ENCODE measurements around the gene GGA2.
A peak's percentile ranks its signal among the peaks of the same experiment; 100 is the strongest.
"Not testable (repeated sequence)": the region's sequence is repeated elsewhere in the genome, so short reads cannot be mapped to it uniquely, and the experiment has no call there.

Gene GGA2

DNA sequence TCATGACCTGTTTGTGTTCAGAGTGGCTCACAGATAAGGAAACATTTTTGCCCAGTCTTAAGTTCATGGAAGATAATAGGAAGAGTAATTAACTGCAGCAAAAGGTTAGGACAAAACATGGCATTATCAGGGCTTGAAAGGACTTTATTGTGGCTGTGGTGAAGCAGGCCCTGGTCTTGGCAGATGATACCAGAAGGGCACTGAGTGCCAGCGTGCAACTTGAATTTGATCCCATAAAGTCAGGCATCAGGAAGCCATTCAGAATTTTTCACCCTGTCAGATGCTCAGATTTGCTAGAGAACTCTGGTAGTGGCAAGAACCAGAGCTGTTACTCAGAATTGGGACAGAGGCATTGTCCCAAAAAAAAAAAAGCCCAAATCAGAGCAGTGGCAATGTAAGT is 46.1 kb downstream of the GGA2 start:
- DNase-seq = no peak

DNA sequence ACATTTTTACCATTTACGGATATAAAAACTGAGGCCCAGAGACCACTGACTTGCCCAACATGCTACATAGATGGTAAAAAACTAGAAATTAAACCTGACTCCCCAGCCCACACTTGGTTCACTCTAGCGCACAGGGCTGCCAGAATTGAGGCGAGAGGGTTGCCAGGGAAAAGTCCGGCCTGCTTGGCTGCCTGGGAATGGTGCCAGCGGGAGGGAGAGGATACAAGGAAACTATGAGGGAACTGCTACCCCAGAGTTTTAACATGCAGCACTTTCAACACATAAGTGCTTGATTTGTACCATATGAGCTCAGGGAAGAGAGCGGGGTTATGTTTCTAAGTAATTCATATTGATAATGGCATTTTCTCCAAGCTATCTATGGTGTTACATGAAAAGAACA is 47.3 kb downstream of the GGA2 start:
- not testable (repeated sequence) for DNase-seq

- no peak for DNase-seq
Observed at GRCh38 chr16:23453338-23454052, 56.8 kb downstream of the GGA2 start.

DNA sequence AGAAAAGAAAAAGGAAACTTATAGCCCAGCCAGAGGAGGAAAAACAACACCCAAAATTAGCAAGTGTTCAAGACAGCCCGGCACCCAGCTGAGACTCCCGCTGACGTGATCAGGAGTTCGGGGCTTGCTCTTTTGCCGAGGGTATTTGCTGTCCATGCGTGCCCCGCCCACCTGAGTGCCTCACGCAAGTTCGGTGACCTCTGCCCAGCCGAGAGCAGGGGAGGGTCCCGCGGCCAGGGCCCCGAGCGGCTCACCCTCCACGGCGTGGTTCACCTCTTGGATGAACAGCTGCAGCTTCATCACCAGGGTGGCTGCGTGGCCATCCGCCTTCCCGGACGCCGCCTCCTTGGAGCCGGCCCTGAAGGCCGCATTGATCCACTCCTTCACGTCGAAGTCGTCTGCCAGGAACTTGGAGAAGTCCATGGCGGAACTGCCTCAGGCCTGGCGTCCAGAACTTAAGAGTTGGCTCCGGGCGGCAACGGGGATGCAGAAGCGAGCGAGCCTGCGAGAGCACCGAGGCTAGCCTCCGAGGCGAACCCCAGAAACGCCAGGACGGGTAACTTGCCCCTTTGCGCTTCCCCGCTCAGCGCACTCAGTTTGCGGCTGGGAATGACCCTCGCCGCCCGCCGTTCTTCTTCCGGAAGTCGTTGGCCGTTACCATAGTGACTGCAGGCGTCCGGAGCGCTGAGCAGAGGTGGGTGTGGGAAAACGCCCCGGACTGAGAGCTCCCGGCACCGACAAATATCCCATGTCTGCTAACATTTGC is 57.5 kb downstream of the GGA2 start, which contains the start of gene COG7:
Gene COG7 (minus strand): TSS at position 618 of the 766 bp plus-strand sequence. CDS start 195 bp downstream, at position 423.
- peak; percentile 79 to 88 for DNase-seq

DNA sequence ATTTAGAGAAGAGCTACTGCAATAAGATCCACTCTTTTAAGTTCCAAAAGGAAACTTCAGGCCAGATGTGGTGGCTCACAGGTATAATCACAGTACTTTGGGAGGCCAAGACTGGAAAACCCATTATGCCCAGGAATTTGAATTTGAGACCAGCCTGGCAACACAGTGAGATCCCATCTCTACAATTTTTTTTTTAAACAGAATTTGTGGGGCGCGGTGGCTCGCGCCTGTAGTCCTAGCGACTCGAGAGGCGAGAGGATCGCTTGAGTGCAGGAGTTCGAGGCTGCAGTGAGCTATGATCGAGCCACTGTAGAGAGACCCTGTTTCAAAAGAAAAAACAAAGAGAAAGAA is 58.1 kb downstream of the GGA2 start:
- no peak for DNase-seq

DNA sequence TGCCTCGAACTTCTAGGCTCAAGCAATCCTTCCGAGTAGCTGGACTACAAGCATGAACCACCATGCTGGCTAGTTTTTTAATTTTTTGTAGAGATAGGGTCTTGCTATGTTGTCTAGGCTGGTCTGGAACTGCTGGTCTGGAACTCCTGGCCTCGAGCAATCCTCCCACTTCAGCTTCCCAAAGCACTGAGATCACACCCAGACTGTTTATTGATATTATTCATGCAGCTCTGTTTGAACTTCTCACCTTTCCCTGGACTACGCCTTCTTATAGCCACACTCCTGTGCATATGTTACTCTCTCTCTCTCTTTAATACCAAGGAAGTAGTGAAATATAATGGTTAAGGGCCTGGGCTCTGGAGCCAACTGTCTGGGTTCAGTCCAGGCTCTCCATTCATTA is 61.9 kb downstream of the GGA2 start:
- no peak for DNase-seq

DNA sequence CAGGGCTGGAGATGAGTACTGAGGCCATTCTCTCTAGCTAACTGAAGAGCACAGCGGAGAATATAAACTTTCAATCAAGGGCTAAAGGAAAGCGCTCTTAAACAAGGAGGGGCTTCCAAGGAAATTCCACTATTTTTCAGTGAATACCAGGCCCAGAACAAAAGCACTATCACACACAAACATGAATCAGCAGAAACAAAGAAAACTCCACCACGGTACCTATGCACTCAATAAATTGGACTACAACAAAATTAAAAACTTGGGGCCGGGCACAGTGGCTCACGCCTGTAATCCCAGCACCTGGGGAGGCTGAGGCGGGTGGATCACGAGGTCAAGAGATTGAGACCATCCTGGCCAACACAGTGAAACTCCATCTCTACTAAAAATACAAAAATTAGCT is 72.8 kb downstream of the GGA2 start:
- not testable (repeated sequence) for DNase-seq

- DNase-seq = no peak
Observed at GRCh38 chr16:23436951-23437350, 73.3 kb downstream of the GGA2 start.

DNA sequence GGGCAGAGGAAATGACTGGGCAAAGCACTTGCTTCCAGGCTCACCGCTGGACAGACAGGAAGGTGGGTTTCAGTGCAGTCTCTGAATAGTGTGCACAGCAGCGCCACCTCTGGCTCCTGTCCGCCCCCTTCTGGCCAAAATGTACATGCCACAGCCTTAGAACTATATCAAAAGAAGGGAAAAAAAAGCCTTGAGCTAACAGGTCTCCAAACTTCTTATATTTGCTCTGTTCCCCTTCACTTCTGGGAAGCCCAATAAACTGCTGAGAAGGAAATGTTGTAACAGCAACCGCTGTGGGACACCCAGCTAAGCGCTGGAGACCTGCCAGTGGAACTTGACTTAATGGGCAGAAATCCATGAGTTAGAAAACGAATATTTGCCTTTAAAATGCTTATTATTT is 74.8 kb downstream of the GGA2 start:
- DNase-seq = peak; percentile 50 to 83

GRCh38 chr16:23434380-23434779 is 75.9 kb downstream of the GGA2 start:
- peak; percentile 30 to 80 for DNase-seq

- no peak for DNase-seq
Observed at GRCh38 chr16:23433261-23433920, 76.9 kb downstream of the GGA2 start.

- no peak for DNase-seq
Observed at GRCh38 chr16:23432176-23433128, 77.8 kb downstream of the GGA2 start.

DNA sequence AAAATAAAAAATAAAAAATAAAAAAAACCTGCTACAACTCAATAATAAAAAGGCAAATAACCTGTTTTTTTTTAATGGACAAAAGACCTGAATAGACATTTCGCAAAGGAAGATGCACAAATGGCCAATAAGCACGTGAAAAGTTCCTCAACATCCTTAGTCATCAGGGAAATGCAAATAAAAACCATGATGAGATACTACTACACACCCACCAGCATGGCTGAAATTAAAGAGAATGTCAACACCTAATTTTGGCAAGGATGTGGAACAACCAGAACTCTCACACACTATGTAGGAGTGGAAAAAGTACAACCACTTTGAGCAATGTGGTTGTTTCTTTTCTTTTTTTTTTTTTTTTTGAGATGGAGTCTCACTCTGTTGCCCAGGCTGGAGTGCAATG is 81.9 kb downstream of the GGA2 start:
- DNase-seq = peak in 1 of 2 donors; percentile 48

DNA sequence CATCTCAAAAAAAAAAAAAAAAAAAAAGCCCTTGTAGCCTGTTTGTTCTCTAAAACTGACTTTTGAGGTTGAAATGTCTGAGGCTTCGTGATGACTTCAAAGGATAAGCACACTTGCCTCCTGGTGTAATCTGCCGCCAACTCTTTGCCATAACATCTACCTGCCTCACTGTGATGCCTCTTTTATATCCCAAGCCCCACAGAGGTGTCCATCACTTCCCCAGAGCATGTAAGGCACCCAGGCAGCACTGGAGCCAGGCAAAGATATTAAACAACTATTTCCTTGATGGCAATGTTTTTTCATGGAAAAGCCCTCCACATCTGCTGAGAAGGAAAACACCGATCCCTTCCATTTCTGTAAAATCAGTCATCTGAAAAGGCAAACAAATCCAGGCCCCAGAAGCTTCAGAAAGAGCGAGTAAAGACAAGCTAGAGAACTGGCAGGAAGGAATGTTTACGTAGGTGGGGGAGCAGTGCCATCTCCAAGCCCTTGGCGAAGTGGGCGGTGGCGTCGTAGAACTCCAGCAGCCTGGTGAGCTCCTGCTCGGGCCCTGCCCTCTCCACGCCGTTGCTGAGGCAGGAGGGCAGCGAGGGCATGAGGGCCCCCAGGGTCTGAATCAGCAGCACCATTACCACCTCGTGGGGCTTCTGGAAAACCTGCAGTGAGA is 85.9 kb downstream of the GGA2 start:
- no peak for DNase-seq

DNA sequence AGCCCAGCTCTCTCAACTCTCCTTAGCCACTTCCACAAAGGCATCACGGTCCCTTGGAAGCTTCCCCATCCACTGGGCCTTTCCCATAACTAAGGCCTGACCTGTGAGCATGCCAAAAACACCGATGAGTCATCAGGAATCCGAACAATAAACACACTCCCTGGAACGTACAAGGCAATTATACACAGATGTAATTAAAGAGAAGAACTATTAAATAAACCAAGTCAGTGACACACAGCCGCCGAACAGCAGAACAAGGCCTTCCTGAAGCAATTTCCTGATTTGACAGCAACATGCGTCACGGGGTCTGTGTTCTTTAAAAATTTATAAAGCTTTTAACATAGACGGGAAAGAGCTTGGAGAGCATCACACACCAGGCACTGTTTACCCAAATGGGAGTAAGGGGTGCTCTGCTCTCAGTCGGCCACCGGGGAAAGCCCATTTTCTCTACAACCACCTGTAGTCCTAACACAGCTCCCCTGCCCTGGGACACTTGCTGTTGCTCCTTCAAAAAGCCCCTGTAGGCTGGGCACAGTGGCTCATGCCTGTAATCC is 86.7 kb downstream of the GGA2 start:
- no peak for DNase-seq

GRCh38 chr16:23420011-23420410 is 90.3 kb downstream of the GGA2 start:
- DNase-seq = no peak

DNA sequence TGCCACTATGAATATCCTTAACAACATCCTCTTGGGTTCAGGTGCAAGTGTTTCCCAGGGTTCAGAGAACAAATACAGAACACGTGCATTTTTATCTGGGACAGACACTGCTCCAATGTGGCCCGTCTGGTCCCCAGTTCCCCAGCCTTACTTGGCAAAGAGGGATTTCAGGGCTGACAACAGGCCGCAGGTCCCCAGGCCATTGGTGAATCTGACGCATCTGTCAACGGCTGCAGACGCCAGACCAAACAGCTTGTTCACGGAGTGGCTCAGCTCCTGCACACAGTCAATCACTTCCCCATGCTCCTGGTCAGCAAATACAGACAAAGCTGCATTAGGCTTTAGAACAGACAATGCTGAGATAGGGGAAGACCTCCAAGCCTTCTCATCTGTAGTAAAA is 93.5 kb downstream of the GGA2 start:
- no peak for DNase-seq

DNA sequence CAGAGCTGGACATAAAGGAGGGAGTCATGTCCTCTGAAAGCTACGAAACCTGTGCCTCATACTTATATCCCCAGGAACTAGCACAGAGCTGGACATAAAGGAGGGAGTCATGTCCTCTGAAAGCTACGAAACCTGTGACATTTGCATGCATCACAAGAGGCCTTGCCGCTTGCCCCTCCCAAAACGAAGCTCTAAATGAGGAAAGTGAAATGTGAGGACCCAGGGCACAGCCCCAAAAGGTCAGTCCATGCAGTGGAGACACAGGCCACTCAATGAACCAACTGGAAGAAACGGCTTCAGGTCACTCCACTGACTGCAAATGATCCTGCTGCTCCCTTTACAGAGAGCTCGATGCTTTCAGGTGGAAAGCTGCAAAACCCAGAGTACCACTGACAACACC is 95.6 kb downstream of the GGA2 start:
- DNase-seq = no peak
